Measurements from ENCODE around the gene KLHL4.

DNA sequence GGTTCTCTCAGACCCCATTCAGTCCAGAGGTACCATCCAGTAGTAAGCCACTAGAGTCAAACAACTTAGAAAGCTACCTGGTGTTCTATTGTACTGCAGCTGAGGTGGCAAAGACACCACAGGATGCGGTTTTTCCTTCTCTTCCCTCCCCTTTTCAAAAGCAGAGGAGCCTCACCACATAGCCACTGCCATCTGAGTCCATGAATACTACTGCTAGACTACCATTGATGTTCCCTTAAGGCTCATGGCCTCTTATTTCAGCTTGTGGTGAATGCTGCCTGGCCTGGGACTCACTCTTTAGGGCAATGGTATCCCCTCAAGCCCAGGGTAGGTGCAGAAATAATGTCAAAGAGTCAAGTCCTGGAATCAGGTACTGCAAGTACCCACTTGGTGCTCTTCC, 41.8 kb upstream of the KLHL4 start:
- TF ChIP-seq, protein P1, sequence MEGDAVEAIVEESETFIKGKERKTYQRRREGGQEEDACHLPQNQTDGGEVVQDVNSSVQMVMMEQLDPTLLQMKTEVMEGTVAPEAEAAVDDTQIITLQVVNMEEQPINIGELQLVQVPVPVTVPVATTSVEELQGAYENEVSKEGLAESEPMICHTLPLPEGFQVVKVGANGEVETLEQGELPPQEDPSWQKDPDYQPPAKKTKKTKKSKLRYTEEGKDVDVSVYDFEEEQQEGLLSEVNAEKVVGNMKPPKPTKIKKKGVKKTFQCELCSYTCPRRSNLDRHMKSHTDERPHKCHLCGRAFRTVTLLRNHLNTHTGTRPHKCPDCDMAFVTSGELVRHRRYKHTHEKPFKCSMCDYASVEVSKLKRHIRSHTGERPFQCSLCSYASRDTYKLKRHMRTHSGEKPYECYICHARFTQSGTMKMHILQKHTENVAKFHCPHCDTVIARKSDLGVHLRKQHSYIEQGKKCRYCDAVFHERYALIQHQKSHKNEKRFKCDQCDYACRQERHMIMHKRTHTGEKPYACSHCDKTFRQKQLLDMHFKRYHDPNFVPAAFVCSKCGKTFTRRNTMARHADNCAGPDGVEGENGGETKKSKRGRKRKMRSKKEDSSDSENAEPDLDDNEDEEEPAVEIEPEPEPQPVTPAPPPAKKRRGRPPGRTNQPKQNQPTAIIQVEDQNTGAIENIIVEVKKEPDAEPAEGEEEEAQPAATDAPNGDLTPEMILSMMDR (IDR thresholded peaks at IDR 0.05; ENCODE audit: insufficient read depth, low read depth, low read length) = no peak
- TF ChIP-seq EZH2 (IDR thresholded peaks at IDR 0.05; ENCODE audit: insufficient read depth, low read length) = no peak

Data from astrocyte (in vitro differentiated cells and primary cell).